ENCODE results near the gene SLC43A3.

Gene SLC43A3

DNA sequence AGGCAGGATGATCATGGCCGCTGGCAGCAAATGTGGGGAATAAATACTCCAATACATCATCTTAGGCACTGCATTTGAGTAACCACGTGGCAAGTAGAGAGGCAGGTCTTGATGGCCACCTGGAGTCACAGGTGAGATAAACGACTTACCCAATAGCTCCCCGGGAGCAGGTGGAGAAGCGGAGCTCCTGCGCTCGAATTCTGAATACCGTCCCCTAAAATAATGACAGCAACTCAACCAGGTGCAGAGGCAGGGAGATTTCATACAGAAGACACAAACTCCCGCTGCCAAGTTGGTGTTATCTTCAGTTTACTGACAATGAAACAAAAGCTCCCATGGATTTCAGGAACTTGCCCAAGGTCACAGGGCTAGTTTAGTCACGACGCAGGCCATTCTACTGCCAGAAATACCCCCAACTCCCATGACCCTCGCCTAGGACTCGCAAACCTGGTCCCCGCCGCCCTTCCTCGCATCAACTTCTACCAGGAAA lies 437 bp downstream of the SLC43A3 start:
- TF ChIP-seq CTCF (IDR thresholded peaks at IDR 0.05; ENCODE audit: extremely low read depth, missing control alignments), result no peak
- DNase-seq (ENCODE audit: low spot score), result no peak

- no peak for TF ChIP-seq CTCF (IDR thresholded peaks at IDR 0.05; ENCODE audit: extremely low read depth, missing control alignments)
- no peak for DNase-seq (ENCODE audit: low spot score)
Measured at GRCh38 chr11:57425565-57426438, 1.1 kb downstream of the SLC43A3 start.

DNA sequence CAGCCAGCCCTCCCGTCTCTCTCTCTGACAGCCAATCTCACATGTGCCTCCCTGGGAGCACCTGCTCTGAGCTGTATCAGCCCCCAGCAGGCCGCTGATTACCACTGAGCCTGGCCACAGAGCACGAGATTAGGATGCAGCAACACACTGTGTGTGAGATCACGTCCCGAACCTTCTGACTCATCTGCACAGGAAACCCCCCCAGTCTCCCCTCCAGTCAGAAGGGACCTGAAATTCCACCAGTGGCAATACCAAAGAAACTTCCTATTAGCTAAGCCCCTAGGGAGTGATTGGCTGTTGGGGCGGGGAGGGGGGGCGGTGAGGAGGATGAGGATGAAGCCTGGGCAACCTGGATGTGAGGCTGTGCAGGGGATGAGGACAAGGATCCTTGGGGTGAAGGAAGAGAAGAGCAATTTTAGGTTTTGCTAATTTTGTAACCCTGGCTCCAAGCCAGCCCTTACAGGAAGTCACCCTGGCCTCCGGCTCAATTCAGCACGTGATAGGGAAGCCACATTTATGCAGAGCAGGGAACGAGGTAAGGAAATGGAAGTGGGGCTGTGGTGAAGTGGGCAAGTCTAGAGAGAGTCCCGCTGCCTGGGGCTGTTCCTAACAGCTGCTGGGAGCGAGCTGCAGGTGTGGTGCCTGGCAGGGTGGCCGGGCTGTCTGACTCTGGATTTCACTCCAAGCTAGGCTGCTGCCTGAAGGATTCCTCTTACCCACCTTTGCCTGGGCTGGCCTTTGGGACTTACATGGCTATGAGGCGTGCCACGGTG lies 1.9 kb downstream of the SLC43A3 start:
- TF ChIP-seq CTCF (IDR thresholded peaks at IDR 0.05; ENCODE audit: extremely low read depth, missing control alignments), result no peak
- peak; percentile 86 for DNase-seq (ENCODE audit: low spot score)

DNA sequence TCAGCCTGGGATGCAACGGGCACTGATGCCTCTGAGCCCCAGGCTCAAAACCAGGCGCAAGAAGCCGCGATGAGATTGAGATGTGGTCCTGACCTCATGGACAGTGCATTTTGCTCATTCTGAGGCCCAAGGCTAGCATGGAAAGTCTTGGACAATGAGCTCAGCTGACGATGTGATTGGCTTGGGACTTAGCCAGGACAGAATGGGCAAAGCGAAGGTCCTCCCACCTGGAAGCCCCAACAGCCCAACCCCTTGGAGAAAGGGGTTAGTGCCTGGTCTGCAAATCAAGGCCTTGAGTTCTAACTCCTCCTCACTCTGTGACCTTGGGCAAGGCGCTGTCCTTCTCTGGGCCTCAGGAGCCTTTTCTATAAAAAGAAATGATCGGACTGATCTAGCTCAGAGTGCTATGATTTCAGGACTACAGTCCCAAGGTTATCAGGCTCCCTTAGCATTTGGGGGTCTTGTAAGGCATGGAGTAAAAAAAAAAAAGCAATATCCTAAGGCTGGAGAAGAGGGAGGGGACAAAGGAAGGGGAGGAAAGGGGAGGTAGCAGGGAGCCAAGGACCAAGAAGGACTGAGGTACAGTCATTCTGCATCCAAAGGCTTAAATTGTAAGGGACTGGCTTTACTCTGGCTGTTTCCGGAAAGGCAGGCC lies 2.7 kb downstream of the SLC43A3 start:
- DNase-seq (ENCODE audit: low spot score), result no peak
- TF ChIP-seq CTCF (IDR thresholded peaks at IDR 0.05; ENCODE audit: extremely low read depth, missing control alignments), result no peak

GRCh38 chr11:57422669-57423068 lies 4.3 kb downstream of the SLC43A3 start:
- DNase-seq (ENCODE audit: low spot score), result no peak
- TF ChIP-seq CTCF (IDR thresholded peaks at IDR 0.05; ENCODE audit: extremely low read depth, missing control alignments), result no peak

- DNase-seq (ENCODE audit: low spot score), result no peak
- TF ChIP-seq CTCF (IDR thresholded peaks at IDR 0.05; ENCODE audit: extremely low read depth, missing control alignments), result no peak
Measured at GRCh38 chr11:57421805-57422204, 5.1 kb downstream of the SLC43A3 start.
